ENCODE results near the gene BCKDHA. TPM values are rescaled to one million over a fixed set of nuclear protein-coding genes. Genes with fewer than 3 reads are reported as not detected.
A peak's percentile ranks its signal among the peaks of the same experiment; 100 is the strongest.

Gene BCKDHA
- total and polyA plus RNA-seq, 2 donors (not counting 1 experiment from before 2014, with no cell fraction given) = 11.2 to 30.7 TPM

DNA sequence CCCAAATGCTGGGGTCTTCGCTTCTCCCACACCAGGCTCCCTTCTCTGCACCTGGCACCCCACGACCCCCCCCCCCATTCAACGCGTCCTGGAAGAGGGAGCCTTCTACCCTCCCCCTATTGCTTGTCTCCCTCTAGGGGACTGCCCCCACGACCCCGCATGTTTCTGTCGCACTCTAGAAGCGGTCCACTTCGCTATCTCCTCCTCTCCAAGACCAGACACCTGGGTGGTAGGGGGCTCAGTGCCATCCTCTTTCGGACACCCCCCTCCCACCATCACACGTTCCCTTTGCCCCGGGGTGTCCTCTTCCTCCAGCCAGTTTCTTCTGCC, 45.4 kb upstream of the BCKDHA start:
- peaks cover 28% of the 10 kb centered on the region for H3K79me2 ChIP-seq (ENCODE audit: control insufficient read depth, insufficient read depth, low read length)
- peaks cover 1% of the 10 kb centered on the region for H4K20me1 ChIP-seq (ENCODE audit: control insufficient read depth, extremely low read depth, insufficient read depth, low read length)
- no peak for DNase-seq (ENCODE audit: low read depth in 2 of 2)
- peak overlapping the region; percentile 69 for H3K9ac ChIP-seq (ENCODE audit: insufficient read depth, low read length)
- H3K4me2 ChIP-seq (ENCODE audit: extremely low read depth, insufficient read depth, low read length) = peak overlapping the region; percentile 98
- H3K36me3 ChIP-seq (ENCODE audit: control insufficient read depth, insufficient read depth, low read length) = peaks cover 2% of the 10 kb centered on the region
- TF ChIP-seq, protein P1, sequence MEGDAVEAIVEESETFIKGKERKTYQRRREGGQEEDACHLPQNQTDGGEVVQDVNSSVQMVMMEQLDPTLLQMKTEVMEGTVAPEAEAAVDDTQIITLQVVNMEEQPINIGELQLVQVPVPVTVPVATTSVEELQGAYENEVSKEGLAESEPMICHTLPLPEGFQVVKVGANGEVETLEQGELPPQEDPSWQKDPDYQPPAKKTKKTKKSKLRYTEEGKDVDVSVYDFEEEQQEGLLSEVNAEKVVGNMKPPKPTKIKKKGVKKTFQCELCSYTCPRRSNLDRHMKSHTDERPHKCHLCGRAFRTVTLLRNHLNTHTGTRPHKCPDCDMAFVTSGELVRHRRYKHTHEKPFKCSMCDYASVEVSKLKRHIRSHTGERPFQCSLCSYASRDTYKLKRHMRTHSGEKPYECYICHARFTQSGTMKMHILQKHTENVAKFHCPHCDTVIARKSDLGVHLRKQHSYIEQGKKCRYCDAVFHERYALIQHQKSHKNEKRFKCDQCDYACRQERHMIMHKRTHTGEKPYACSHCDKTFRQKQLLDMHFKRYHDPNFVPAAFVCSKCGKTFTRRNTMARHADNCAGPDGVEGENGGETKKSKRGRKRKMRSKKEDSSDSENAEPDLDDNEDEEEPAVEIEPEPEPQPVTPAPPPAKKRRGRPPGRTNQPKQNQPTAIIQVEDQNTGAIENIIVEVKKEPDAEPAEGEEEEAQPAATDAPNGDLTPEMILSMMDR (conservative IDR thresholded peaks at IDR 0.05 in 1 of 2, IDR thresholded peaks at IDR 0.05 in 1 of 2; ENCODE audit: low read depth in 1 of 2, low read length in 2 of 2) = no peak
- no peak for TF ChIP-seq EZH2 (IDR thresholded peaks at IDR 0.05; ENCODE audit: low read length, missing control alignments)
- no peaks in the 10 kb centered on the region for H3K9me3 ChIP-seq (ENCODE audit: control insufficient read depth, insufficient read depth, low read depth, low read length)
- no peaks in the 10 kb centered on the region for H3K27me3 ChIP-seq (ENCODE audit: control insufficient read depth, insufficient read depth, low read length)
- peak overlapping the region; percentile 80 to 92 (median 87) for H3K4me3 ChIP-seq (replicated peaks in 1 of 4; ENCODE audit: control extremely low read depth in 1 of 4, insufficient read depth in 1 of 4, low read depth in 3 of 4, low read length in 4 of 4)
- peak overlapping the region; percentile 67 for H3K27ac ChIP-seq (ENCODE audit: insufficient read depth, low read length)
- H3K4me1 ChIP-seq (ENCODE audit: control insufficient read depth, extremely low read depth, insufficient read depth, low read length) = peaks cover 5% of the 10 kb centered on the region
- H2AFZ ChIP-seq (ENCODE audit: low read length) = no peak overlapping the region

DNA sequence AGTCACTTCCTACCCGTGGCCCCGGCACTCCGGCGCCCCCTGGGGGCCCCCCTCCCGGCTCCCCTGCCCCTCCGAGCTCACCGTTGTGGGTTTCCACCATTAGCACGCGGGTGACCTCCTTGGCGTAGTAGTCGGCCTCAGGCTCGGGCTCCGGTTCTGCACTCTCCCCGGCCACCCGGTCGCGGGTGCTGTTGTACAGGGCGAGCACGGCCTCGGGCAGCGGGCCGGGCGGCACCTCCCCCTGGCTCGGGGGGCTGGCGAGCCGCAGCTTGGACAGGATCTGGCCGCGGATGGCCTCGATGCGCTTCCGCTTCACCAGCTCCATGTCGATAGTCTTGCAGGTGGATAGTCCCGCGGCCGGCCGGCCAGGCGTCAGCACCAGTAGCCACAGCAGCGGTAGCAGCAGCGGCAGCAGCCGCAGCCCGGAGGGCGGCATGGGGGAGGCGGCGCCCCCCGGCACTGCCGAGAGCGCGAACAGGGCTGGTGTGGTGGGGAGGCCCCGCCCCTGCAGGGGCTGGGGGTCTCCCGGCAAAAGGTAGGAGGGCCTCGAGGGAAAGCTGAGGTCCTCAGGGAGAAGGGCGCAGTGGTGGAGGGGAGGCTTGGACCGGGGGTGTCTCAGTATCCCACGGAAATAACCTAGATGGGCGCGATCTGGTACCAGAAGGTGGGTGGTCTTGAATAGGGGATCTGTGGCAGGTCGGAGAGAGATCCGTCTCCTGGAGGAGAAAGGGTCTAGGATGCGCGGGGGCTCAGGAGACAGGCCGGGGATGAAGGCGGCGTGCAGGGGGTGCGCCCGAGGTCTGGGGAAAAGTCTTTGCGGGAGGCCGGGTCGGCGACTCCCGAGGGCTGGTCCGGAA, 44.8 kb upstream of the BCKDHA start:
- peak overlapping the region; percentile 69 for H3K9ac ChIP-seq (ENCODE audit: insufficient read depth, low read length)
- TF ChIP-seq, protein P1 (conservative IDR thresholded peaks at IDR 0.05 in 1 of 2, IDR thresholded peaks at IDR 0.05 in 1 of 2; ENCODE audit: low read depth in 1 of 2, low read length in 2 of 2) = peak; percentile 40 to 41
- TF ChIP-seq EZH2 (IDR thresholded peaks at IDR 0.05; ENCODE audit: low read length, missing control alignments) = no peak
- peaks cover 2% of the 10 kb centered on the region for H3K36me3 ChIP-seq (ENCODE audit: control insufficient read depth, insufficient read depth, low read length)
- H3K9me3 ChIP-seq (ENCODE audit: control insufficient read depth, insufficient read depth, low read depth, low read length) = no peaks in the 10 kb centered on the region
- H2AFZ ChIP-seq (ENCODE audit: low read length) = no peak overlapping the region
- H4K20me1 ChIP-seq (ENCODE audit: control insufficient read depth, extremely low read depth, insufficient read depth, low read length) = peaks cover 1% of the 10 kb centered on the region
- peaks cover 5% of the 10 kb centered on the region for H3K4me1 ChIP-seq (ENCODE audit: control insufficient read depth, extremely low read depth, insufficient read depth, low read length)
- peak overlapping the region; percentile 80 to 92 (median 87) for H3K4me3 ChIP-seq (replicated peaks in 1 of 4; ENCODE audit: control extremely low read depth in 1 of 4, insufficient read depth in 1 of 4, low read depth in 3 of 4, low read length in 4 of 4)
- peaks cover 28% of the 10 kb centered on the region for H3K79me2 ChIP-seq (ENCODE audit: control insufficient read depth, insufficient read depth, low read length)
- peak overlapping the region; percentile 98 for H3K4me2 ChIP-seq (ENCODE audit: extremely low read depth, insufficient read depth, low read length)
- peak; percentile 44 to 48 for DNase-seq (ENCODE audit: low read depth in 2 of 2)
- no peaks in the 10 kb centered on the region for H3K27me3 ChIP-seq (ENCODE audit: control insufficient read depth, insufficient read depth, low read length)
- H3K27ac ChIP-seq (ENCODE audit: insufficient read depth, low read length) = peak overlapping the region; percentile 67

DNA sequence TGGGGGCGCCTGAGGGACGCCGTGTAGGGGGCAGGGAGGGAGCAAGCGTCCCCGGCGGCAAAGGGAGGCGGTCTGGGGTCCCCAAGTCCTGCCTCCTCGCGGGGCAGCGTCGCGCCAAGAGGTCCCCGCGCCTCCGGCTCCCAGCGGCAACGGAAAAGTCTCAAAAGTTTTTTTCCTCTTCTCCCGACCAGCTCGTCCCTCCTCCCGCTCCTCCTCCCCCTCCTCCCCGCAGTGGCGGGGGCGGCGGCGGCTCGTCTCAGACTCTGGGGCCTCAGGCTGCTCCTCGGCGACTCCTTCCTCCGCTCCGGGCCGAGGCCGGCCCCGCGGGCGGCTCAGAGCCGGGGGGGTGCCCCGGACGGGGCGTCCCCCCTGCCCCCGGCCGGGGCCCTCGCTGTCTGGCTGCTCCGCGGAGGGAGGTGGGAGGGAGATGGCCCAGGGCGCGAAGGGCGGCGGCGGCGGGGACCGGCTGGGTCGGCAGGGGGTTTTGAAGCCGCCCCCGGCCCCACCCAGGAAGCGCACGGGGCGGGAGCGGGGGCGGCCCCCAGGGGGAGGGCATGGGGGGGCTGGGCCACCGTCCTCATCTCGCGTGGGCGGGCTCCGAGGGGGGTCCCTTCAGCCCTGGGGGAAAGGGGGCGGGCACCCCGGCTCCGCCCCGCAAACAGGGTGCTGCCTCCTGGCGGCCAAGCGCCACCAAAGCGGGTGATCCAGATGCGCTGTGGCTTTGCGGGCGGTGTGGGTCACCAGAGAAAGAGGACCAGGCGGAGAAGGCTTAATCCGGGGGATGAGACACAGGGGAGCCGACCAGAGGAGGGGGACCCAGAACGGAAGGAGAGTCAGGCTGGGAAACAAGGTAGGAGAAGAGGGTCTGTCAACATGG, 43.9 kb upstream of the BCKDHA start, which contains the start of gene TGFB1:
TGFB1 (minus strand) TSS at position 457 of the 877 bp plus-strand sequence. CDS start 878 bp downstream, outside the sequence.
- TF ChIP-seq, protein P1 (conservative IDR thresholded peaks at IDR 0.05 in 1 of 2, IDR thresholded peaks at IDR 0.05 in 1 of 2; ENCODE audit: low read depth in 1 of 2, low read length in 2 of 2) = peak; percentile 80 to 83
- no peak for TF ChIP-seq EZH2 (IDR thresholded peaks at IDR 0.05; ENCODE audit: low read length, missing control alignments)
- Histone ChIP-seq H3K9ac (ENCODE audit: insufficient read depth, low read length) (peak within 1 kb of the TSS; percentile 69), H3K27ac (ENCODE audit: insufficient read depth, low read length) (peak within 1 kb of the TSS; percentile 67), H3K36me3 (ENCODE audit: control insufficient read depth, insufficient read depth, low read length) (no peaks in the 10 kb centered on the region), H3K9me3 (ENCODE audit: control insufficient read depth, insufficient read depth, low read depth, low read length) (no peaks in the 10 kb centered on the region), H3K79me2 (ENCODE audit: control insufficient read depth, insufficient read depth, low read length) (peaks cover 28% of the 10 kb centered on the region), H3K4me2 (ENCODE audit: extremely low read depth, insufficient read depth, low read length) (peak within 1 kb of the TSS; percentile 98), H2AFZ (ENCODE audit: low read length) (no peak within 1 kb of the TSS), H3K4me1 (ENCODE audit: control insufficient read depth, extremely low read depth, insufficient read depth, low read length) (peaks cover 5% of the 10 kb centered on the region), H3K4me3 (replicated peaks in 1 of 4; ENCODE audit: control extremely low read depth in 1 of 4, insufficient read depth in 1 of 4, low read depth in 3 of 4, low read length in 4 of 4) (peak within 1 kb of the TSS; percentile 80 to 92 (median 87)), H3K27me3 (ENCODE audit: control insufficient read depth, insufficient read depth, low read length) (no peaks in the 10 kb centered on the region), H4K20me1 (ENCODE audit: control insufficient read depth, extremely low read depth, insufficient read depth, low read length) (peaks cover 1% of the 10 kb centered on the region)
- DNase-seq (ENCODE audit: low read depth in 2 of 2) = peak; percentile 85 to 86
